Activated CD4-positive, alpha-beta T cell treated with anti-CD3 and anti-CD28 coated beads, Interleukin-2, amount 50 U/mL, for 48 hours (primary cell): ENCODE measurements around the gene PEAK1.

ENCODE experiments used
- DNase-seq, 2 experiments: peaks; one replicate each; pipeline ENCODE4 v3.0.0-alpha.2; 2020

Gene PEAK1

GRCh38 chr15:77402740-77403379 lies 17.0 kb downstream of the PEAK1 start:
- no peak for DNase-seq

- no peak for DNase-seq
These were observed 19.6 kb downstream of the PEAK1 start for GRCh38 chr15:77400258-77400657.

GRCh38 chr15:77398927-77399326 lies 21.0 kb downstream of the PEAK1 start:
- no peak for DNase-seq

- no peak for DNase-seq
These were observed 23.2 kb downstream of the PEAK1 start for GRCh38 chr15:77396692-77397091.

- DNase-seq = no peak
These were observed 24.7 kb downstream of the PEAK1 start for GRCh38 chr15:77395013-77395774.

- DNase-seq = no peak
These were observed 26.4 kb downstream of the PEAK1 start for GRCh38 chr15:77393471-77393840.

- DNase-seq = no peak
These were observed 27.0 kb downstream of the PEAK1 start for GRCh38 chr15:77392762-77393470.

- DNase-seq = no peak
These were observed 28.4 kb downstream of the PEAK1 start for GRCh38 chr15:77391372-77391951.

- DNase-seq = no peak
These were observed 32.4 kb downstream of the PEAK1 start for GRCh38 chr15:77387365-77388105.

GRCh38 chr15:77386626-77387025 lies 33.3 kb downstream of the PEAK1 start:
- DNase-seq = no peak

GRCh38 chr15:77384589-77385359 lies 35.1 kb downstream of the PEAK1 start:
- DNase-seq = no peak

- DNase-seq = no peak
These were observed 35.8 kb downstream of the PEAK1 start for GRCh38 chr15:77384086-77384485.

GRCh38 chr15:77380033-77380432 lies 39.9 kb downstream of the PEAK1 start:
- DNase-seq = no peak

- no peak for DNase-seq
These were observed 43.1 kb downstream of the PEAK1 start for GRCh38 chr15:77376770-77377169.

GRCh38 chr15:77375133-77375532 lies 44.8 kb downstream of the PEAK1 start:
- no peak for DNase-seq

GRCh38 chr15:77373441-77373840 lies 46.5 kb downstream of the PEAK1 start:
- DNase-seq = no peak

GRCh38 chr15:77371850-77372563 lies 47.9 kb downstream of the PEAK1 start:
- DNase-seq = no peak

GRCh38 chr15:77370580-77370979 lies 49.3 kb downstream of the PEAK1 start:
- DNase-seq = no peak

- DNase-seq = no peak
These were observed 50.7 kb downstream of the PEAK1 start for GRCh38 chr15:77369168-77369567.

- DNase-seq = no peak
These were observed 52.3 kb downstream of the PEAK1 start for GRCh38 chr15:77367631-77368030.

- DNase-seq = no peak
These were observed 58.4 kb downstream of the PEAK1 start for GRCh38 chr15:77361456-77361855.
